HG03060 (cell line): ENCODE data around the gene FBXO21.
"Not testable (repeated sequence)": the region's sequence is repeated elsewhere in the genome, so short reads cannot be mapped to it uniquely, and the experiment has no call there.

Experiments used
- ATAC-seq: cut with Tn5 transposase; IDR thresholded peaks from one replicate; pipeline ENCODE4 v1.9.1; 2021; ENCODE audit warnings: low read depth, moderate number of reproducible peaks; ENCODE audit not compliant: unreplicated experiment

The FBXO21 gene

DNA sequence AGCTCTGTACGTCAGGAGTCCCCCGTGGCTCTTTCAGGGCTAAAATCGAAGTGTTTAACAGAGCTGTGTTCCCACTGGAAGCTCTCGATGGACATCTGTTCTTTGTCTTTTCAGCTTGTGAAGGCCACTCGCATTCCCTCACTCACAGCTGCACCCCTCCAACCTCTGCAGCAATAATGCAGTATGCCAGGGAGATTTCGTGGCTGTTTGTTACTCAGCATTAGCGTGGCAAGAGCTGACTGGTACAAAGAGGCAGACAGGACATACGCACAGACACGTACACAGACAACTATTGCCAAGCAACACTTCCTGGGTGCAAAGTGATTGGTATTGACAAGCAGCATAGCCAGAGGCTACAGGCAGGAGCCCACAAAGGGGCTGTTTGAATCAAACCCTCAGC lies 11.8 kb upstream of the FBXO21 start:
- ATAC-seq = no peak

DNA sequence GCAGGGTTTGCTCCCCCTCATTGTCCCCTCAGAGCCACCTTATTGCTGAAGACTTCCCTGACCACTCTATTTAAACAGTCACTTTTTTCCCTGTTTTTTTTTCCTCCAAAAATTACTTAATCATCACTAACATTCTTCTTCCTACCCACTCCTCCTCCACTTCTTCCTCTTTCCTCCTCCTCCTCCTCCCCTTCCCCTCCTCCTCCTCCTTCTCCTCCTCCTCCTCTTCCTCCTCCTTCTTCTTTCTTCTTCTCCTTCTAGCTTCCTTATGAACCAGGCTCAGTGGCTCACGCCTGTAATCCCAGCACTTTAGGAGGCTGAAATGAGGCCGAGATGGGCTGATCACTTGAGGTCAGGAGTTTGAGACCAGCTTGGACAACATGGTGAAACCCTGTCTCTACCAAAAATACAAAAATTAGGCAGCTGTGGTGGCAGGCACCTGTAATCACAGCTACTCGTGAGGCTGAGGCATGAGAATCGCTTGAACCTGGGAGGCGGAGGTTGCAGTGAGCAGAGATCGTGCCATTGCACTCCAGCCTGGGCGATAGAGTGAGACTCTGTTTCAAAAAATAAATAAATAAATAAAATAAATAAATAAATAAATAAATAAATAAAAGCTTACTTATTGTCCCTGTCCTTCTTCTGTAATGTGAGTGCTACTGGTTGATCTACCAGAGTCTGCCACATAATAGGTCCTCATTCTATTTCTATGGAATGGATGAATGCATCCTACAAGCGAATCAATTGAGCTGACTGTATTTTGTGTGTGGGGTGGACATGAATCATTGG lies 9.9 kb upstream of the FBXO21 start:
- ATAC-seq = not testable (repeated sequence)

DNA sequence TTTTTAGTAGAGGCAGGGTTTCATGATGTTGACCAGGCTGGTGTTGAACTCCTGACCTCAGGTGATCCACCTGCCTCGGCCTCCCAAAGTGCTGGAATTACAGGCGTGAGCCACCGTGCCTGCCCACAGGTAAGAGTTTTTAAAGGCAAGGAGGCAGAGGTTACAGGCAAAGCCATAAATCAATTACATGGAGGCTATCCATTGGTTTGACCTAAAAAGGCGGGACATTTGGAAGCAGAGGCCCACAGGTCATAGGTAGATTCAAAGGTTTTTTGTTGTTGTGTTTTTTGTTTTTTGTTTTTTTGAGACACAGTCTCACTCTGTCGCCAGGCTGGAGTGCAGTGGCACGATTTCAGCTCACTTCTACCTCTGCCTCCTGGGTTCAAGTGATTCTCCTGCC lies 6.1 kb upstream of the FBXO21 start:
- ATAC-seq = not testable (repeated sequence)

DNA sequence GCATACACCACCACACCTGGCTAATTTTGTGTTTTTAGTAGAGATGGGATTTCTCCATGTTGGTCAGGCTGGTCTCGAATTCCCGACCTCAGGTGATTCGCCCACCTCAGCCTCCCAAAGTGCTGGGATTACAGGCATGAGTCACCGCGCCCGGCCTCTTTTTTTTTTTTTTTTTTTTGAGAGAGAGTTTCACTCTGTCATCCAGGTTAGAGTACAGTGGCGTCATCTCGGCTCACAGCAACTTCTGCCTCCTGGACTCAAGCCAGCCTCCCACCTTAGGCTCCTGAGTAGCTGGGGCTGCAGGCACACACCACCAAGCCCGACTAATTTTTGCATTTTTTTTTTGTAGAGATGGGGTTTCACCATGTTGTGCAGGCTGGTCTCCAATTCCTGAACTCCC lies 4.8 kb upstream of the FBXO21 start:
- not testable (repeated sequence) for ATAC-seq

DNA sequence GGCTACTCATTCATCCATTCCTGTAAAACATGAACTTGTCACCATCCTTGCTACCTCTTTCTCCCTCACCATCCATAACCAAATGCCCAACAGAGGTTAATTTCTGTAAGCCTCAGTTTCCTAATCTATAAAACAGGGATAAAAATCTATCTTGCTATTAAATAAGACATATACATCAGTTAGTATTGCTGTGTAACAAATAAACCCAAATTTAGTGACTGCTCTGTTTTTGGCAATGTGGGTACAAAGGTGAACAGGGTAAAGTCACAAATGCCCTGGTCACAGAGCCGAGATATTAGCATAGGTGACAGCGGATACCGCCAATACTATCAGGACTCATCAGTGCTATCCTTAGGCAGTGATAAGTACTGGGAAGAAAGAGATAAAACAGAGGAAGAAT lies 3.6 kb upstream of the FBXO21 start:
- no peak for ATAC-seq

DNA sequence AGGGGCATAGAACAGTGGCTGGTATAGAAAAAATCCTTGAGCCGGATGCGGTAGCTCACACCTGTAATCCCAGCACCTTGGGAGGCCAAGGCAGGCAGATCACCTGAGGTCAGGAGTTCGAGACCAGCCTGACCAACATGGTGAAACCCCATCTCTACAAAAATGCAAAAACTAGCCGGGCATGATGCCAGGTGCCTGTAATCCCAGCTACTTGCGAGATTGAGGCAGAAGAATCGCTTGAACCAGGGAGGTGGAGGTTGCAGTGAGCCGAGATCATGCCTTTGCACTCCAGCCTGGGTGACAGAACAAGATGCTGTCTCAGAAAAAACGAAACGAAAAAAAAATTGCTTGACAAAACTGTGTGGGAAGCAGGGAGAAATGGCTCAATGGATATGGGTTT lies 2.3 kb upstream of the FBXO21 start:
- not testable (repeated sequence) for ATAC-seq

DNA sequence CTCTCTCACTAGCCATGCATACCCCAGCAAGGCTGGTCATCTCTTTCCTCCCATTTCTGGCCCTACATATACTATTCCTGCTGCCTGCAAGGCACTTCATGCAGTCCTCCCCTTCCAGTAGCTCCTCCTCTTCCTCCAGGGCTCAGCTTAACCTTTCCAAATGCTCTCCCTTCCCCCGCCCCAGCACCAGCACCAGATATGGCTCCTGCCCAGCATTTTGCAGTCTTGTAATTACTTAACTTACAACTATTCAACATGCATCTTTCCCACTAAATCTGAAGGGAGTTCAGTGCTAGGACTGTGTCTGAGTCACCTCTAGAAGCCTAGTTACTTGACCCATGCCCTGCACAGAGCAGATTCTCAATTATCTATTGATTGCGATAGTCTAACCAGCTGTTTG lies 1.8 kb upstream of the FBXO21 start:
- ATAC-seq = no peak

DNA sequence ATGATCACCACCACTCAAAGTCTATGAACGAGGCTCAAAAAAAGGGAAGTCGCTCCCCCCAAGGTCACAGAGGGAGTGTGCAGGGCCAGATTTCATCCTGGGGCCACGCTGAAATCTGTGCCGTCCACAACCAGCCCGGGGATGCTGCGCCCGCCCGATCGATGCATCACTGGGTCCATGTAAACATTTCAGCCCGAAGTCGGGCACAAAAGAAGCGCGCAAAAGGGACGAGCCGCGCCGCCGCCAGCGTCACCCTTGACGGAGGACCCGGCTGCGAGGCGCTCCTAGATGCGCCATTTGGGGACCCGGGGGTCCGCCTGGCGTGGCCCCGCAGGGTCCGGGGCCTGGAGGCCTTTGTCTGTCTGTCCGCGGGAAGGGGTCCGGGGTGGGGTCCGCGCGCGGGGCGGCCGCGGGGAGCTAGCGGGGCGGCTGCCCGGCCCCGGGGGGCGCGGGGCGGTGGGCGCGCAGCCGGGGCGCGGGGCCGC lies 503 bp downstream of the FBXO21 start:
- ATAC-seq = peak; percentile 13

DNA sequence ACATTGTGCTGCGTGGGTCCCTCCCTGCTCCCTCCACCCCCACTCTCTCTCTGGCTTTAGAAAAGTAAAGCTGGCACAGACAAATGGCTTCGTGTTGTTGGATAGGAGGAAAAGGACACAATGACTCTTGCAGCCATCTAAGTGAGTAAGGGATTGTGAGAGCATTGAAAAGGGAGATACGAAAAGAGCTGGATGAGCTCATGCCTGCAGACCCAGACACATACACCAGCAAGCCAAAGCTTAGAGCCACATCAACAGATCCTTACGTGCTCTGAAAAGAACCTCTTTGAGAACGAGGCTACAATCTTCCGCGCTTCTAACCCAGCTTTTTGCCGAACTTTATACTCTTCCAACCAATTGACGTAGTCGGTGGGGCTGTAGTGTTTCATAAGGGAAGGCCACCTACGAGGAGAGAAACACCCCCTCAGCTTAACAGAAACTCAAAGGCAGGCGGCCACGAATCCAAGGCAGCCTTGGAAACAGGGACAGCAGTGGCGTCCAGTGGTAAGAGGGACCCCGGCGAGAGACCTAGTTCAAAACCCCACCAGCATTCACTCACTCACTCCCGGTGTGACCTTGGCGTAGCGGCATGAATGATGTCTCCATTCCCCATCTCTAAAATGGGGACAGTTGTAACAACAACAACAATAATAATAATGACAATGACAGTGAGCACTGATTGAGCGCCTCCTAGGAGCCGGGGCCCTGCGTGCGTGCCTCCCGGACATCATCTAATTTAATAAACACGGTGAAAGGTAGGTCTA lies 1.1 kb downstream of the FBXO21 start:
- peak; percentile 21 for ATAC-seq

DNA sequence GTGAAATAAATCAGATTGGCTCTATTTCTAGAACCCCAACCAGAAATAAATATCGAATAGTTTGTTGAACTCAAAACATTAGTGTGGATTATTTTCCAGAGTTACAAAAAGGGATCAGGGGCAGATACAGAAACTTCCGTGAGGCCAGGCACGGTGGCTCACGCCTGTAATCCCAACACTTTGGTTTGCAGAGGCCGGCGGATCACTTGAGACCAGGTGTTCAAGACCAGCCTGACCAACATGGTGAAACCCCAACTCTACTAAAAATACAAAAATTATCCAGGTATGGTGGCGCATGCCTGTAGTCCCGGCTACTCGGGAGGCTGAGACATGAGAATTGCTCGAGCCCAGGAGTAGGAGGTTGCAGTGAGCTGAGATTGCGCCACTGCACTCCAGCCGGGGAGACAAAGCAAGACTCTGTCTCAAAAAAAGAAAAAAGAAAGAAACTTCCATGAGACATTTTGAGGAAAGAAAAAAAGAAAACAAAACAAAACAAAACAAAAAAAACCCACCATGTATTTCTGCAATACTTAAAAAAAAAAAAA lies 2.1 kb downstream of the FBXO21 start:
- ATAC-seq = no peak

DNA sequence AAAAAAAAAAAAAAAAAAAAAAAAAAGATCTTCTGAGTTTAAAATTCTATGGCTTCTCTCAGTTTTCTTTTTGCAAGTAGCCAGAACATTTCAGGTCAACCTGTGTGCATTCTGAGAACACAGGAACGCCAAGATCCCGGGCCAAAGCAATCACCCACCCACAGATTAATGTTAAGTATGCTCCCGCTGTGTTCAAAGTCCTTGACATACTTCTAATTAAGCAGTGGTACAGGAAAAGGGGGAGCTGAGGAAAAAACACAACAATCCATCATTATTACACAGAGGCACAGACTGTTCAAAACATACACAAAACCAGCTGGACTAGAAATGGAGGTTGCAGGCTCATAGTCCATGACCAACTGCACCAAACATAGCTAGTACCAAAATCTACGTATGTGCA lies 2.8 kb downstream of the FBXO21 start:
- ATAC-seq = no peak

DNA sequence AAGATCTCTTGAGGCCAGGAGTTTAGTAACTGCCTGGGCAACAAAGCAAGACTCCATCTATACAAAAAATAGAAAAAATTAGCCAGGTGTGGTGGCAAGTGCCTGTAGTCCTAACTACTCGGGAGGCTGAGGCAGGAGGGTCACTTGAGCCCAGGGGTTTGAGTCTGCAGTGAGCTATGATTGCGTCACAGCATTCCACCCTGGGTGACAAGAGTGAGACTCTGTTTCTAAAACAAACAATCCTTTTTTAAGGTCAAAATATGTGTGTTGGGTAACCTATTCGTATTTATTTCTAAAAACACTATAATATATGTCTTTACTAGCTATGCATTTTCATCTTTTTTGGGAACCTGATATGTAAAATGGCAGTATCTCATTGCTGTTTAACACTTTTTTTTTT lies 7.4 kb downstream of the FBXO21 start:
- no peak for ATAC-seq

DNA sequence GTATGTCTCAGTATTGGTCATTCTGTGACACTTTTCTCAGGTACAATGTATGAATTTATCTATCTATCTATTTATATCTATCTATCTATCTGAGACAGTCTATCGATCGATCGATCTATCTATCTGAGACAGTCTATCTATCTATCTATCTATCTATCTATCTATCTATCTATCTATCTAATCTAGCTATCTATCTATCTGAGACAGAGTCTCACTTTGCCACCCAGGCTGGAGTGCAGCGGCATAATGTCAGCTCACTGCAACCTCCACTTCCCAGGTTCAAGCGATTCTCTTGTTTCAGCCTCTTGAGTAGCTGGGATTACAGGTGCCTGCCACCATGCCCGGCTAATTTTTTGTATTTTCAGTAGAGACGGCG lies 8.8 kb downstream of the FBXO21 start:
- not testable (repeated sequence) for ATAC-seq

DNA sequence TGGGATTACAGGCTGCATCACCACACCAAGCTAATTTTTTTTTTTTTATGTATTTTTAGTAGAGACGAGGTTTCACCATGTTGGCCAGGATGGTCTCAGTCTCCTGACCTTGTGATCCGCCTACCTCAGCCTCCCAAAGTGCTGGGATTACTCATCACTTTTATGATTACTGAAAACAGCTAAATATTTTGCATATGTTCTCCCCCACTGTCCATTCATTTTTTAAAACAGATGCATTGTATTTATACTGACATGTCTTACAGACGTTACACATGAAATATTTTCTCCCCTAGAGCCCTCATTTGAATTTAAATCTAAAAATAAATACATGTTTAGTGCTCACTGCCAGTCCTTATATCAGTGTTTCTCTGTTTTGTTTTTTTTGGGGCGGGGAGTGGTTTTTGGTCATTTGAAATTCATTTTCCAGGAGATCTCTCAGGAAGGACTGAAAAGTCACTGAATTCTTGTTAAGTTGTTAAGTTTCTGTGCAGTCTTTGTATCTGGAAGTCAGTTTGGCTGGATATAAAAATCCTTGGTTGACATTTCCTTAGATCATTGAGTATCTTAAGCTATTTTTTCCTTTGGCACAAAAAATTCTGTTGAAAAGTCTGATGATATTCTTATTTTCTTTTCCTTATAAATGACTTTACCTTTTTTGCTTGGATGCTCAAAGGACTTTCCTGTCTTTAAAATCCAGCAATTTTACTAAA lies 9.4 kb downstream of the FBXO21 start:
- ATAC-seq = no peak

DNA sequence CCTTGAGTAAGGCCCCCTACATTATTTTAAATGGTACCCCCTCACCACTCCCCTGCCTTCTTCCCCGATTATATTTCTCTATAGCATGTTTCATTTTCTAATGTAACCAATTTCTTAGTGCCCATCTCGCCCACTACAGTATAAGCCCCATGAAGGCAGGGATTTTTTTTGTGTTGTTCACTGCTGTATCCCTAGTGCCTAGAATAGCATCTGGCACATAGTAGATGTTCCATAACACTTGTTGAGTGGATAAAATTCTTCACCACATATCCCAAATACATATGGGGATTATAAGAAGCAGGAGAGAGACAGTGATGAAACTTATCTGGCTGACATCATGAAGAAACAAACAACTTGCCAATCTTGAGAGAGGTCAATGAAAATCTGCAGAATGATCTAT lies 11.5 kb downstream of the FBXO21 start:
- ATAC-seq = no peak

DNA sequence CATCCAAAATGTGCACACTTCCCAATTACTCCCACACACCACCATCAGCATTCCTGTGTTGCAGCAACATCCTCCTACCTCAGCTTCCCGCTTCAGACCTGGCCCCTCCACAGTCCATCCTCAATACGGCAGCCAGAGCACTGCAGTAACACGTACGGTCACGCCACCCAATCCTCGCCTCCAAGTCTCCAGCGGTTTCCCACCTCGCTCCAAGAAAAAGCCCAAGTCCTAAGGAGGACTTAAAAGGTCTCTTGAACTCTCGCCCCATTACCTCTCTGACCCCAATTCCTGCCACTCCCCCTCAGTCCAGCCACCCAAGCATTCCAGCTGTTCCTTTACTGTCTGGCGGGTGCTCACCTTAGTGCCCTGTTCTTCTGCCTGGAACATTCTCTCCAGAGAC lies 12.0 kb downstream of the FBXO21 start:
- no peak for ATAC-seq

DNA sequence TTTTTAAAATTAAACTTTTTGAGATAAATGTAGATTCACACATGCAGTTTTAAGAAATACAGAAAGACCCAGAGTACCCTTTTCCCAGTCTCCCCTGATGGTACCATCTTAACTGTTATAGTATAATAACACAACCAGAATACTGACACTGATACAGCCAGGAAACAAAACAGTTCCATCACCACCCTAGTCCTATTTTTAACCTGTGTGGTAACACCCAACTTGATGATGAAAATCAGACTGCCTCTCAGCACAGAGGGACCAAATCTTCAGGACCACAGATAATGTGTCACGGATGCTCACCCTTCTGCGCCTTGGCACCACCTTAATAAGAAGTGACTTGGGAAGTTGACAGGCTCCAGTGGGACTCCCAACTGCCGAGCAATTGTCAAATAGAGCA lies 18.1 kb downstream of the FBXO21 start:
- no peak for ATAC-seq

DNA sequence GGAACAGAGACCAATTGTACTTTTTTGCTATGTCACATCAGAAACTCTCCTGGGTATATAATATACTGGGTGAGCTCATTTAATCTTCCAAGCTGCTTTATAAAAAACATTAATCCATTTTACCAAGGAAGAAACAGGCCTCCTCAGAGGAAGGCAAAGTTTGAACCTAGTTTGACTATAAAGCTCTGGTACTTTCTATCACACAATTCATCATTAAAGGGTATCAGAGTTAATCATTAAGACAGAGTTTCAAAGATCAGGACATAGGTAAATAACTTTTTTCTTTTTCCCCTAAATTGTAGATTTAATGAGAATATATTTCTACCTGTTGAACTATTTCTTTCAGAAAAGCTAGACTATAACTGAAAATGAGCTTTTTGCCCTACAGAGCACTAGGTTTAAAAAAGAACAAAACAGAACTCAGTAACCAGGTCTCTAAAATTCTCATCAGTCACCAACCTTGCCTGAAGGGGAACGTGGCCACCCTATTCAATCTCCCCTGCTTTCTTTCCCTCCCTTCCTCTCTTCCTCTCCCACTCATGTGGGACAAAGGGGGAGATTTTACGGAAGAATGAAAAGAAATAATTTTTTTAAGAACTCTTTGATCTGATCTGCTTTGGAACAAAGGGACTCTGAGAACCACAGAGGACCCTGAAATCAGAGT lies 18.6 kb downstream of the FBXO21 start:
- ATAC-seq = no peak

DNA sequence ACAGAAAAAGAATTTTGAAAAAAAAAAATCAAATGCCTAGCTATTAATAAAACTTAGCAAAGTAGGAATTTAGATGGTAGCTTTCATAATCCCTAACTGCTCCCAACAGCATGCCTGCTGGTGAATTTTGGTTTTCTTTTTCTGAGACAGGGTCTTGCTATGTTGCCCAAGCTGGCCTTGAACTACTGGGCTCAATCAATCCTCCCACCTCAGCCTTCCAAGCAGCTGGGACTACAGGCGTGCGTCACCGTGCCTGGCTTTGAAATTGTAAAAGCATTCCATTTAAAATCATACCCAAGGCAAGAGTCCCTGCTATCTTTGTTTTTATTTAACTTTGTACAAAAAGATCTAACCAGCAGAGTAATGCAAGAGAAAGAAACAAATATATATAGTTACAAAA lies 20.7 kb downstream of the FBXO21 start:
- ATAC-seq = no peak

DNA sequence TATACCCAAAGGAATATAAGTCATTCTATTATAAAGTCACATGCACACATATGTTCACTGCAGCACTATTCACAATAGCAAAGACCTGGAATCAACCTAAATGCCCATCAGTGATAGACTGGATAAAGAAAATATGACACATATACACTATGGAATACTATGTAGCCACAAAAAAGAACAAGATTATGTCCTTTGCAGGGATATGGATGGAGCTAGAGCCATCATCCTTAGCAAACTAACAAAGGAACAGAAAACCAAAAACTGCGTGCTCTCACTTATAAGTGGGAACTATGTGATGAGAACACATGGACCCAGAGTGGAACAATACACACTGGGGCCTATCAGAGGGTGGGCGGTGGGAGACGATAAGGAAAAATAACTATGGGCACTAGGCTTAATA lies 21.3 kb downstream of the FBXO21 start:
- no peak for ATAC-seq

DNA sequence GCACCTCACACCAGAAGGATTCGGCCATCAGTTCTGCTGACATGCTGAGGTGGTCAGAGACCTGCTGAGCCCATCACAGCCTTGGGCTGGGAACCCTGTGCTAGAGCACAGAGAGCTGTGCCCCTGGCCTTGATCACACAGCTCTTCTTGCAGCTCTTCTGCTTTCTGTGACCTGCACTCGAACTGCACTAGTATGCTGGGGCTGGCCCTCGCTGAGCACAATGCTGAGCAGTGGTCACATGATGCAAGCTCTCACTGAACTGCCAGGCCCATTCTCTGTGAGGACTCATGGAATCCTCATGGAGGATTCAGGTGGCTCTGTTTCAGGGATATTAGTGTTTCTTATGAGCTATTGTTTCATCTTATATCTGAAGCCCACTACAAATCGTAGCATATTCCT lies 22.5 kb downstream of the FBXO21 start:
- ATAC-seq = no peak
